ENCODE data around the gene SDR42E2. TPM values are rescaled to one million over a fixed set of nuclear protein-coding genes. Genes with fewer than 3 reads are reported as not detected.

Gene SDR42E2
- total and polyA plus RNA-seq, 4 donors, result 0.07 TPM; not detected in 3

- TF ChIP-seq REST (IDR thresholded peaks at IDR 0.05), result no peak
- TF ChIP-seq, protein P1, sequence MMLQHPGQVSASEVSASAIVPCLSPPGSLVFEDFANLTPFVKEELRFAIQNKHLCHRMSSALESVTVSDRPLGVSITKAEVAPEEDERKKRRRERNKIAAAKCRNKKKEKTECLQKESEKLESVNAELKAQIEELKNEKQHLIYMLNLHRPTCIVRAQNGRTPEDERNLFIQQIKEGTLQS (IDR thresholded peaks at IDR 0.05), result no peak
Measured at GRCh38 chr16:22144520-22144919, 17.8 kb upstream of the SDR42E2 start (continued).

GRCh38 chr16:22147853-22148252, 14.5 kb upstream of the SDR42E2 start:
- no peak overlapping the region for H3K4me3 ChIP-seq (ENCODE audit: low read depth in 1 of 3, low read length in 3 of 3)
- H3K27me3 ChIP-seq (ENCODE audit: control insufficient read depth in 4 of 4, insufficient read depth in 4 of 4, low read length in 3 of 4), result no peaks in the 10 kb centered on the region
- H3K36me3 ChIP-seq (ENCODE audit: control insufficient read depth in 4 of 4, insufficient read depth in 3 of 4, low read depth in 1 of 4, low read length in 3 of 4), result no peaks in the 10 kb centered on the region
- 64% methylated on average over 9 of the region's 9 CpGs for WGBS
- H3K9ac ChIP-seq (ENCODE audit: low read depth in 1 of 2, low read length in 2 of 2), result no peak overlapping the region
- no peak overlapping the region for H3K27ac ChIP-seq (ENCODE audit: low read depth in 1 of 2, low read length in 2 of 2)
- no peak for DNase-seq (ENCODE audit: low spot score)
- no peak for TF ChIP-seq NR2F2 (IDR thresholded peaks at IDR 0.05)
- TF ChIP-seq TAF1 (conservative IDR thresholded peaks at IDR 0.05), result no peak
- H3K9me3 ChIP-seq (ENCODE audit: control insufficient read depth in 4 of 4, low read length in 3 of 4), result no peaks in the 10 kb centered on the region
- H3K4me1 ChIP-seq (ENCODE audit: control insufficient read depth in 4 of 4, insufficient read depth in 4 of 4, low read length in 3 of 4), result no peaks in the 10 kb centered on the region

DNA sequence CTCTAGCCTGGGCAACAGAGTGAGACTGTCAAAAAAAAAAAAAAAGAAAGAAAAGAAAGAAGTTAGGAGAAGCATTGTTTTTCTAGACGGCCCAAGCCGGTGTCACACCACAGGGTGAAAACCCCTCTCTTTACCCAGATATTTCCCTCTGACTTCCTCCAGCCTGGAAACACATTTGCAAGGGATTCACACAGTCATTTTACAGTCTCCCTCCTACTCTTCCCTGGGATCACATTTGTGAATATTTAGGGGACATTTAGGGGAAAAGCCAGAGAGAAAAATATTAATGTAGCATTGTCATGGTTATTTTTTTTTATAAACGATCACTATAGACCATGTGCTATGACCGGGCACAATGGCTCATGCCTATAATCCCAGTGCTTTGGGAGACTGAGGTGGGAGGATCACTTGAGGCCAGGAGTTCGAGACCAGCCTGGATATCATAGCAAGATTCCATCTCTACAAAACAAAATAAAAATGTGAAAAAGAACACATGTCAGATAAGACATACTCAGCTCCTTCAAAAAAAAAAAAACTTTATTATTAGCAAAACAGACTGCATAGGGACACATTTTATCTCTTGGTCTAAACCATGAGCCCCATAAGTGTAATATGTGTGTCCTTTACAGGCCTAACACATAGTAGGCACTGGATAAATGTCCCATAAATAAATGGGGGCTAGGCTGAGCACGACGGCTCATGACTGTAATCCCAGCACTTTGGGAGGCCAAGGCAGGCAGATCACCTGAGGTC, 10.9 kb upstream of the SDR42E2 start:
- TF ChIP-seq SP1 (IDR thresholded peaks at IDR 0.05), result no peak
- no peak for TF ChIP-seq EGR1 (IDR thresholded peaks at IDR 0.05; ENCODE audit: low read depth in 2 of 2)
- TF ChIP-seq, protein P2, sequence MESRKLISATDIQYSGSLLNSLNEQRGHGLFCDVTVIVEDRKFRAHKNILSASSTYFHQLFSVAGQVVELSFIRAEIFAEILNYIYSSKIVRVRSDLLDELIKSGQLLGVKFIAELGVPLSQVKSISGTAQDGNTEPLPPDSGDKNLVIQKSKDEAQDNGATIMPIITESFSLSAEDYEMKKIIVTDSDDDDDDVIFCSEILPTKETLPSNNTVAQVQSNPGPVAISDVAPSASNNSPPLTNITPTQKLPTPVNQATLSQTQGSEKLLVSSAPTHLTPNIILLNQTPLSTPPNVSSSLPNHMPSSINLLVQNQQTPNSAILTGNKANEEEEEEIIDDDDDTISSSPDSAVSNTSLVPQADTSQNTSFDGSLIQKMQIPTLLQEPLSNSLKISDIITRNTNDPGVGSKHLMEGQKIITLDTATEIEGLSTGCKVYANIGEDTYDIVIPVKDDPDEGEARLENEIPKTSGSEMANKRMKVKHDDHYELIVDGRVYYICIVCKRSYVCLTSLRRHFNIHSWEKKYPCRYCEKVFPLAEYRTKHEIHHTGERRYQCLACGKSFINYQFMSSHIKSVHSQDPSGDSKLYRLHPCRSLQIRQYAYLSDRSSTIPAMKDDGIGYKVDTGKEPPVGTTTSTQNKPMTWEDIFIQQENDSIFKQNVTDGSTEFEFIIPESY (IDR thresholded peaks at IDR 0.05), result no peak
- TF ChIP-seq YY1 (IDR thresholded peaks at IDR 0.05), result no peak
- TF ChIP-seq GABPA (IDR thresholded peaks at IDR 0.05 in 1 of 2, conservative IDR thresholded peaks at IDR 0.05 in 1 of 2), result no peak
- TF ChIP-seq TAF1 (conservative IDR thresholded peaks at IDR 0.05), result no peak
- no peak for TF ChIP-seq HNF4G (IDR thresholded peaks at IDR 0.05)
- TF ChIP-seq, protein P3, sequence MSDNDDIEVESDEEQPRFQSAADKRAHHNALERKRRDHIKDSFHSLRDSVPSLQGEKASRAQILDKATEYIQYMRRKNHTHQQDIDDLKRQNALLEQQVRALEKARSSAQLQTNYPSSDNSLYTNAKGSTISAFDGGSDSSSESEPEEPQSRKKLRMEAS (IDR thresholded peaks at IDR 0.05), result no peak
- no peak for TF ChIP-seq FOXA1 (IDR thresholded peaks at IDR 0.05)
- Histone ChIP-seq H3K27ac (ENCODE audit: low read depth in 1 of 2, low read length in 2 of 2) (no peak overlapping the region), H3K9ac (ENCODE audit: low read depth in 1 of 2, low read length in 2 of 2) (no peak overlapping the region), H3K4me1 (ENCODE audit: control insufficient read depth in 4 of 4, insufficient read depth in 4 of 4, low read length in 3 of 4) (no peaks in the 10 kb centered on the region), H3K27me3 (ENCODE audit: control insufficient read depth in 4 of 4, insufficient read depth in 4 of 4, low read length in 3 of 4) (no peaks in the 10 kb centered on the region), H3K4me3 (ENCODE audit: low read depth in 1 of 3, low read length in 3 of 3) (no peak overlapping the region), H3K36me3 (ENCODE audit: control insufficient read depth in 4 of 4, insufficient read depth in 3 of 4, low read depth in 1 of 4, low read length in 3 of 4) (no peaks in the 10 kb centered on the region), H3K9me3 (ENCODE audit: control insufficient read depth in 4 of 4, low read length in 3 of 4) (no peaks in the 10 kb centered on the region)
- no peak for DNase-seq (ENCODE audit: low spot score)
- WGBS, result 86% methylated on average over 7 of the region's 7 CpGs
